UCSD-AML1 (cell line): ENCODE data around the gene MPND.
"Not testable (repeated sequence)": the region's sequence is repeated elsewhere in the genome, so short reads cannot be mapped to it uniquely, and the experiment has no call there.

Experiments
- DNase-seq: peaks from one replicate; lab custom pipeline; 2025; ENCODE audit not compliant: unreplicated experiment; lab: John Stamatoyannopoulos, UW

MPND gene

GRCh38 chr19:4346020-4346383 is 2.6 kb downstream of the MPND start:
- no peak for DNase-seq

GRCh38 chr19:4347521-4347920 is 4.2 kb downstream of the MPND start:
- DNase-seq = no peak

- not testable (repeated sequence) for DNase-seq
These were observed 5.9 kb downstream of the MPND start for GRCh38 chr19:4349225-4349624.

- DNase-seq = no peak
These were observed 6.7 kb downstream of the MPND start for GRCh38 chr19:4350111-4350510.

GRCh38 chr19:4350726-4351125 is 7.4 kb downstream of the MPND start:
- DNase-seq = no peak

DNA sequence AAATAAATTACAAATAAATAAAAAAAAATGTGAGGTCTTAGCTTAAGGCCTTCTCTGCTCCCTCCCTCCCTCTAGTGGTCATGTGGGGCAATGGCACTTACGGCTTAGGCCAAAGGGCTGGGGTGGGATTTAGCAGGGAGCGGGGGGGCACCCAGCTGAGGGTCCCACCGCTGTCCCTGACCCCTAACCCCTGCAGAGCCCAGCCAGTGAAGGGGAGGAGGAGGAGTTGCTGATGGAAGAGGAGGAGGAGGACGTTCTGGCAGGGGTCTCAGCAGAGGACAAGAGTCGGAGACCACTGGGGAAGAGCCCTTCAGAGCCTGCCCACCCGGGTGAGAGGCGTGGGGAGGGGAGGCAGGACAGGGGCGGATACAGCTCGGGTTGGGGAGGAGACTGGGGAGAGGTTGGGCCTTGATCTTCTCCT is 9.3 kb downstream of the MPND start:
- peak; percentile 43 for DNase-seq

GRCh38 chr19:4354282-4354681 is 10.9 kb downstream of the MPND start:
- no peak for DNase-seq

- DNase-seq = no peak
These were observed 11.5 kb downstream of the MPND start for GRCh38 chr19:4354897-4355296.

- DNase-seq = no peak
These were observed 13.9 kb downstream of the MPND start for GRCh38 chr19:4357095-4357797.

GRCh38 chr19:4357921-4358326 is 14.6 kb downstream of the MPND start:
- no peak for DNase-seq

- no peak for DNase-seq
These were observed 15.6 kb downstream of the MPND start for GRCh38 chr19:4358709-4359626.

DNA sequence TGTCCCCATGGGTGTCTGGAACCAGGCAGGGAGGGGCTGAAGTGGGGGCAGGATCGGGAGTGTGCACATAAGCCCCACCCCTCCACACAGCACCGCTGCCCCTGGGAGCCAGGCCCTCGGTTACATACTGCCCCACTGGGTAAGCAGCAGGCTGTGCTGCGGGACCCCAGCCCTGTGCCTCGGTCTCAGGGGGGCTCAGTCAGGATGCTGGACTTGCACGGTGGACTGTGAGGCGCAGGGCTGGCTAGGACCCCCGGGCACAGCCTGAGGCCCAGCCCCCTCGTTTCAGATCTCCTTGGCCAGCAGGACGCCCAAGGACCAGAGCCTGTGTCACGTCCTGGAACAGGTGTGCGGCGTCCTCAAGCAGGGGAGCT is 16.3 kb downstream of the MPND start:
- DNase-seq = no peak

GRCh38 chr19:4360081-4360569 is 16.8 kb downstream of the MPND start:
- no peak for DNase-seq

GRCh38 chr19:4360641-4361151 is 17.3 kb downstream of the MPND start:
- no peak for DNase-seq

DNA sequence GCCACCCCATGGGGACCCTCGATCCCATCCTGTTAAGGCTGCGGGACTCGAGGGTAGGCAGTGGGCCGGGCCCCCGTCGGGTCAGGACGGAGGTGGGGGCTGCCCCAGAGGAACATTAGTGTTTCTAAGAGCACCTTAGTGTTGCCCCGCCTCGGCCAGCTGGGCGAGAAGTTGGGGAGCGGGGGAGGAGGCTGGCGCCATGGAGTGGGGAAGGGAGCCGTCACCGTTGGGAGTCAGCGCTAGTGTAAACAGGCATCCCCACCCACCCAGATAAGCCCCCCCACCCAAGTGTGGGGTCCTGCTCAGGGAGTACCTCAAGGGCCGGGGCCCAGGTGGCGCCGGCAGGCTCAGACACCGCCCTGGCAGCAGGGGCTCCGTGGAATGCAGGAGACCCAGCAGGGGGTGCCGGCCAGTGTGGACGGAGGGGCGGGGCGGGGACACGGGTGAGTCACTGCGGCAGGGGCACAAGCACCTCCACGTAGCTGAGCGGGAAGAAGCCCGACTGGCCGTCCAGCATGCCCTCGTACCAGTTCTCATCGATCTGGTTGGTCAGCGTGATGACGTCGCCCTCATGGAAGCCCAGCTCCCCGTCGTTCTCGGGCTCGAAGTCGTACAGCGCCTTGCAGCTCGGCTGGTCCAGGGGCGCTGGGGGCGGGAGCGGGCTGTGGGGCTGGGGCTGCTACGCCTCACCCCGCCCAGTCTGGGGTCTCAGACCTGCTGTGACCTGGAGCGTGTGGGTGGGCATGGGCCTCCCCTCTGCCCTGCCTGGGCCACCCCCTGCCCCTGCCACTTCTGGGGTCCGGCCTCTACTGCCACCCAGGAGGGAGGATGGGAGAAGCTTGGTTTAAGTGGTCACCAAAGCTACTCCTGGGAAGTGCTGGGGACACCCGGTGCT is 18.0 kb downstream of the MPND start:
- no peak for DNase-seq

DNA sequence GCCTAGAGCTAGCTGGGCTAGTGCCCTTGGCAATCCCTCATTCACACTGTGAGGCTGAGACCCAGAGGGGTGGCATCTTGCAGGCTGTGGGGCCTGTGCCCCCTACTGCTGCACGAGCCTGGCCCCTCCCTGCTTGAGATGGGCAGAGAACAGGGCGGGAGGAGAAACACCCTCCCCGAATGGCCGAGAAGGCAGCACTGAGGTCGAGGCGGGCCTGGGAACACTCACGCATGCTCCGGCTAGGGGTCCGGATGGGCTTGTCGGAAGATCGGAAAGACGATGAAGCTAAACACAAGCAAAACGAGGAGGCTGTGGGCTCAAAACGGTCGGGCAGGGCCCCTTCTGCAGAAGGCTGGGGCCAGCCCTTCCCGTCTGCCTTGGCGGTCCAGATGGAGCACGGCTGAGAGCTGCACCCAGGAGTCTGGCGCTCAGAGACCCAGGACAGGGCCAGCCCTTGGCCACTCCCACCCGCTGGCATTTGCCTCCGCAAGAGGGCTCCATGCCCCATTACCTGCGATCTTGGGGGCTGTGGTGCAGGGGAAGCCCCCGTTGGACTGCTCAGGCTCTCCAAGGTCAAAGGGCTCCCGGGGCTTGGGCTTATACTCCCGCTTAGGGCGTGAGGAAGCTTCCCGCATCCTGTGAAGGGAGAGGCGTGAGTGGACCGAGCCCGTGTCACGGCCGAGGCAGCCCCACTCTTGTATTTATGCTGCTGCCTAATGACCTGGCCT is 18.9 kb downstream of the MPND start:
- no peak for DNase-seq

- DNase-seq = peak; percentile 15
These were observed 19.6 kb downstream of the MPND start for GRCh38 chr19:4362831-4363545.

GRCh38 chr19:4363571-4364304 is 20.4 kb downstream of the MPND start:
- no peak for DNase-seq

DNA sequence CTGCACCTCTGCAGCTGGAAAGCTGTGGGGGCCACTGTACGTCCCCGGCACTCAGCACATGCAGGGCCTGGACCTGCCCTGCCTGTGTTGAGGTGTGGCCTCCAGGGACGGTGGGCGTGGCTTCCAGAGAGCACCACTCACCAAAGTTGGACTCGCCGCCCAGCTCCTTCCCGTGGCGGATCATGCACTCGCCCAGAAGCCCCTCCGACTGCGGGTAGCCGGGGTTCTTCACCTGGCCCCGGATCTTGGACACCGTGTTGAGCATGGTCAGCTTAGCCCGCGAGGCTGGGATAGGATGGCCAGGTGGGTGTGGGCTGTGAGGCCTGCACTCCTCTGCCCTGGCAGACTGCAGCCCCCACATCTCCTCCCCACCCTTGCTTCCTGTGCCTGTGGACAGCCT is 22.0 kb downstream of the MPND start:
- DNase-seq = no peak
